Activated T-cell treated with anti-CD3 and anti-CD28 coated beads, Interleukin-2, amount 50 U/mL, for 72 hours (primary cell): Measurements from ENCODE around the gene DHRS4L2. TPM values are rescaled to one million over a fixed set of nuclear protein-coding genes. Genes with fewer than 3 reads are reported as not detected.
"Not testable (repeated sequence)": the region's sequence is repeated elsewhere in the genome, so short reads cannot be mapped to it uniquely, and the experiment has no call there.

ENCODE experiments used
- ATAC-seq, 2 donors: fragments of 150-1000 bp; cut with Tn5 transposase; replicated peaks in 1 of 2; 2 replicates each; pipeline ENCODE4 v1.10.0; 2021; ENCODE audit warnings: moderate library complexity in 2 of 2, mild to moderate bottlenecking in 1 of 2
- DNase-seq, 2 donors: peaks; one replicate each; pipeline ENCODE4 v3.0.0; 2021 to 2022; ENCODE audit warnings: mixed read lengths in 1 of 2
- H3K27ac Mint-ChIP-seq: one replicate; pipeline ENCODE4 v1.8.0; 2022; ENCODE audit warnings: mild to moderate bottlenecking, moderate library complexity, mixed read lengths
- H3K27me3 Mint-ChIP-seq: one replicate; pipeline ENCODE4 v1.8.0; 2022; ENCODE audit warnings: low read depth, mixed read lengths
- H3K36me3 Mint-ChIP-seq, 2 donors: one replicate each; pipeline ENCODE4 v1.8.0; 2022; ENCODE audit warnings: mixed read lengths in 2 of 2, mild to moderate bottlenecking in 1 of 2; ENCODE audit not compliant: insufficient read depth in 2 of 2
- H3K4me1 Mint-ChIP-seq: one replicate; pipeline ENCODE4 v1.8.0; 2022; ENCODE audit warnings: low read depth, mixed read lengths
- H3K4me3 Mint-ChIP-seq, 2 donors: one replicate each; pipeline ENCODE4 v1.8.0; 2022; ENCODE audit warnings: mild to moderate bottlenecking in 2 of 2, mixed read lengths in 2 of 2, moderate library complexity in 2 of 2
- H3K9me3 Mint-ChIP-seq, 2 donors: one replicate each; pipeline ENCODE4 v1.8.0; 2022; ENCODE audit warnings: mixed read lengths in 2 of 2
- total RNA-seq, 2 donors: library from RNA; stranded (reverse); gene quantifications; one replicate each; pipeline ENCODE4 v1.2.3, GENCODE V29; 2022

DHRS4L2 gene
- total RNA-seq, 2 donors from 2014 or later: 24.7 to 27.2 TPM

DNA sequence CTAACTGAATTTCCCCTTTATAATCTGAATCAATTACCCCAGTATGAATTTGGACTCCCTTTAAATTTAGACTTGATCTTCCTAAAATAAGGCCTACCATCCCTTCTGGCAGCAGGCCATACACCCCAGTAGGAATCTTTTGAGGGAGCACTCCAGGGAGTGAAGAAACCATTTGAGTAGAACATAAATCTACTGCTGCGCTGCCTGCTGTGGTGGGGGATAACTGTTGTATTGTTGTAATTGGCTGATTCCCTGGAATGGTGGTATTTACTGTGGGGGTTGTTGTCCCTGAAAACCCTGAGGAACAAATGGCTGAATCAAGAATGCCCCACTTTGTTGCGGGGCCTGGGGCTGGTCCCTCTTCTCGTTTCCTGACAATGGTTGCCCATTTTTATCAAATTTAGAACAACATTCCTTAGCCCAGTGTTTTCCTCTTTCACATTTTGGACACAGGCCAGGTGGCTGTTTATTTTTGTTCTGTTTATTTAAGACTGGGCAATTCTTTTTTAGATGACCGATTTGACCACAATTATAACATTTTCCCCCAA lies 24.1 kb downstream of the DHRS4L2 start:
- not testable (repeated sequence) for H3K27me3 Mint-ChIP-seq, H3K4me3 Mint-ChIP-seq, H3K36me3 Mint-ChIP-seq, DNase-seq, H3K27ac Mint-ChIP-seq, ATAC-seq, H3K9me3 Mint-ChIP-seq
- peaks cover 35% of the 10 kb centered on the region for H3K4me1 Mint-ChIP-seq

DNA sequence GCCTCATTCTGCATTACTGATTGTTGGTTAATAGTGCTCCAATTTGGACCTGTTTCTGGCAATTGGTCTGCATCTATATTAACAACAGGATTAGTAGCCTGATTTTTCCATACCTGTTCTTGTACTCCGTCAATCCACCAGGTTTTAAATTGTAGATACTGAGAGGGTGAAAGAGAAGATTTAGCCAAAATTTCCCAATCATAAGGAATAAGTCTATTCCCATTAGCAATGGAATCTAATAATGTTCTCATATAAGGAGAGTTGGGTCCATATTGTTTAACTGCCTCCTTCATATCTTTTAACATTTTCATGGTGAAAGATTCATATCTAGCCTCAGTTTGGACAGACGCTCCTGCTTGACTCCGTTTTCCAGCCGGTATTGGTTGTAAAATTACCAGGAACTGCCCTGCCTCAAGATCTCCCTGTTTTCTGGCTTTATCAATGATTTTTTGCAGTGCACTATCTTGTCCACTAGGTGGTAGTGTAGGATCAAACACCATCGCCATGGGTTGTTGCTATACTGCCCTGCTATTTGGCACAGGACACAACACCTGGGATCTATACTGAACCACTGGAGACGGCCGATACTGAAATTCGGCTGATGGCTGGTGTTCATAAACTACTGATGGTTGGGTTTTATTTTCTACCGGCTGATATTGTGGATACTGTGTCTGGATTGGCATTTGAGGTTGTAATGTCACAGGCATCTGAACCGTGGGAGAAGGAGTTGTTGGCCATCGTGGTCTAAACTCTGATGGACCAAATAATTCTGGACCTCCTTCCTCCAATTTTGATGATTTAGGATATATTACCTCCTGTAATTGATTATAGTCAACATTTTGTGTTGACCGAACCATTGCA lies 25.2 kb downstream of the DHRS4L2 start:
- Mint-ChIP-seq H3K9me3 (peaks cover 0 to 2% of the 10 kb centered on the region in 2 donors), H3K27me3 (peaks cover 13% of the 10 kb centered on the region), H3K27ac (no peak overlapping the region), H3K36me3 (peaks cover 0 to 1% of the 10 kb centered on the region in 2 donors), H3K4me1 (peaks cover 24% of the 10 kb centered on the region), H3K4me3 (no peak overlapping the region)
- DNase-seq (peak; percentile 50 to 68), ATAC-seq (peak; percentile 92 to 96)

DNA sequence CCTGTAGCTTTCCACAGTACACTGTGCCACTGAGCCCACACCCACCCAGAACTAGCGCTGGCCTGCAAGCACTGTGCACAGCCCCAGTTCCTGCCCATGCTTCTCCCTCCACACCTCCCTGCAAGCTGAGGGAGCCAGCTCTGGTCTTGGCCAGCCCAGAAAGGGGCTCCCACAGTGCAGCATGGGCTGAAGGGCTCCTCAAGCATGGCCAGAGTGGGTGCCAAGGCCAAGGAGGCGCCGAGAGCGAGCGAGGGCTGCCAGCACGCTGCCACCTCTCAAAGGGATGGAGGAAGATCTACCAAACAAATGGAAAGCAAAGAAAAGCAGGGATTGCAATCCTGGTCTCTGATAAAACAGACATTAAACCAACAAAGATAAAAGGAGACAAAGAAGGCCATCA lies 27.0 kb downstream of the DHRS4L2 start:
- H3K4me1 Mint-ChIP-seq, H3K27ac Mint-ChIP-seq, H3K36me3 Mint-ChIP-seq, DNase-seq, ATAC-seq, H3K4me3 Mint-ChIP-seq, H3K9me3 Mint-ChIP-seq: not testable (repeated sequence)
- peaks cover 13% of the 10 kb centered on the region for H3K27me3 Mint-ChIP-seq

GRCh38 chr14:24018978-24019377 lies 30.2 kb downstream of the DHRS4L2 start:
- not testable (repeated sequence) for H3K27ac Mint-ChIP-seq, H3K36me3 Mint-ChIP-seq, ATAC-seq, DNase-seq, H3K9me3 Mint-ChIP-seq, H3K4me3 Mint-ChIP-seq, H3K4me1 Mint-ChIP-seq
- peaks cover 20% of the 10 kb centered on the region for H3K27me3 Mint-ChIP-seq

- ATAC-seq, H3K9me3 Mint-ChIP-seq, H3K4me1 Mint-ChIP-seq, H3K36me3 Mint-ChIP-seq, H3K4me3 Mint-ChIP-seq, DNase-seq, H3K27ac Mint-ChIP-seq: not testable (repeated sequence)
- H3K27me3 Mint-ChIP-seq: peaks cover 21% of the 10 kb centered on the region
Measured at GRCh38 chr14:24019944-24020343, 31.2 kb downstream of the DHRS4L2 start.

DNA sequence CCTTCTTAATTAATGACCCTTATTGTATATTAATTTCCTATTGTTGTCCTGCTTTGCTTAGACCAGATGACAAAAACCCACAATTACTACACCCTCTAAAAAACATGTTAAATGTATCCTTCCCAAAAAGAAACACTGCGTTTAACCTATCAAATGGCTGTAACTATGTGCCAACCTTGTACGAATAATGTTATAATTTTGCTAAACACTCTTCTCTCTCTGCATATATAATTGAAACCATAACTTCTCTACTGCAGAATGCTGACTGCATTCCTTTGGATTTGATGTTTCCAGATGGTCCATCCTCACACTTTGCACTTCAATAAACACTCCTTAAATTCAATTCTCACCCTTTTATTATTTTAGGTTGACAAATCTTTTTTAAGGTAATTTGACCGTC lies 31.8 kb downstream of the DHRS4L2 start:
- DNase-seq, H3K4me1 Mint-ChIP-seq, H3K27ac Mint-ChIP-seq, H3K36me3 Mint-ChIP-seq, H3K4me3 Mint-ChIP-seq, ATAC-seq, H3K9me3 Mint-ChIP-seq: not testable (repeated sequence)
- H3K27me3 Mint-ChIP-seq: peaks cover 21% of the 10 kb centered on the region

- H3K4me3 Mint-ChIP-seq, H3K9me3 Mint-ChIP-seq, H3K4me1 Mint-ChIP-seq, DNase-seq, ATAC-seq, H3K36me3 Mint-ChIP-seq, H3K27ac Mint-ChIP-seq: not testable (repeated sequence)
- H3K27me3 Mint-ChIP-seq: peaks cover 20% of the 10 kb centered on the region
Measured at GRCh38 chr14:24024939-24025418, 36.2 kb downstream of the DHRS4L2 start.

DNA sequence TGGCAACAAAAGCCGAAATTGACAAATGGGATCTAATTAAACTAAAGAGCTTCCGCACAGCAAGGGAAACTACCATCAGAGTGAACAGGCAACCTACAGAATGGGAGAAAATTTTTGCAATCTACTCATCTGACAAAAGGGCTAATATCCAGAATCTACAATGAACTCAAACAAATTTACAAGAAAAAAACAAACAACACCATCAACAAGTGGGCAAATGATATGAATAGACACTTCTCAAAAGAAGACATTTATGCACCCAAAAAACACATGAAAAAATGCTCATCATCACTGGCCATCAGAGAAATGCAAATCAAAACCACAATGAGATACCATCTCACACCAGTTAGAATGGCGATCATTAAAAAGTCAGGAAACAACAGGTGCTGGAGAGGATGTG lies 41.0 kb downstream of the DHRS4L2 start:
- not testable (repeated sequence) for H3K9me3 Mint-ChIP-seq, H3K4me1 Mint-ChIP-seq, H3K4me3 Mint-ChIP-seq, ATAC-seq, DNase-seq, H3K27ac Mint-ChIP-seq
- Mint-ChIP-seq H3K27me3 (peaks cover 12% of the 10 kb centered on the region), H3K36me3 (peaks cover 8 to 16% of the 10 kb centered on the region in 2 donors)

- not testable (repeated sequence) for H3K9me3 Mint-ChIP-seq, H3K4me3 Mint-ChIP-seq, H3K4me1 Mint-ChIP-seq, H3K27ac Mint-ChIP-seq, DNase-seq, ATAC-seq
- Mint-ChIP-seq H3K36me3 (peaks cover 6 to 16% of the 10 kb centered on the region in 2 donors), H3K27me3 (peaks cover 11% of the 10 kb centered on the region)
Measured at GRCh38 chr14:24031331-24031730, 42.6 kb downstream of the DHRS4L2 start.

GRCh38 chr14:24032727-24033418 lies 44.1 kb downstream of the DHRS4L2 start:
- DNase-seq (no peak), ATAC-seq (no peak)
- Mint-ChIP-seq H3K27me3 (peaks cover 7% of the 10 kb centered on the region), H3K27ac (no peak overlapping the region), H3K4me3 (no peak overlapping the region), H3K9me3 (peaks cover 4 to 8% of the 10 kb centered on the region in 2 donors), H3K4me1 (peaks cover 14% of the 10 kb centered on the region), H3K36me3 (peaks cover 1 to 12% of the 10 kb centered on the region in 2 donors)

- peak; percentile 21 to 23 for ATAC-seq
- Mint-ChIP-seq H3K27ac (peak overlapping the region; percentile 50), H3K36me3 (peaks cover 0 to 10% of the 10 kb centered on the region in 2 donors), H3K4me1 (peaks cover 14% of the 10 kb centered on the region), H3K4me3 (peak overlapping the region; percentile 87 to 99)
- DNase-seq, H3K9me3 Mint-ChIP-seq, H3K27me3 Mint-ChIP-seq: not testable (repeated sequence)
Measured at GRCh38 chr14:24035769-24036168, 47.0 kb downstream of the DHRS4L2 start.

DNA sequence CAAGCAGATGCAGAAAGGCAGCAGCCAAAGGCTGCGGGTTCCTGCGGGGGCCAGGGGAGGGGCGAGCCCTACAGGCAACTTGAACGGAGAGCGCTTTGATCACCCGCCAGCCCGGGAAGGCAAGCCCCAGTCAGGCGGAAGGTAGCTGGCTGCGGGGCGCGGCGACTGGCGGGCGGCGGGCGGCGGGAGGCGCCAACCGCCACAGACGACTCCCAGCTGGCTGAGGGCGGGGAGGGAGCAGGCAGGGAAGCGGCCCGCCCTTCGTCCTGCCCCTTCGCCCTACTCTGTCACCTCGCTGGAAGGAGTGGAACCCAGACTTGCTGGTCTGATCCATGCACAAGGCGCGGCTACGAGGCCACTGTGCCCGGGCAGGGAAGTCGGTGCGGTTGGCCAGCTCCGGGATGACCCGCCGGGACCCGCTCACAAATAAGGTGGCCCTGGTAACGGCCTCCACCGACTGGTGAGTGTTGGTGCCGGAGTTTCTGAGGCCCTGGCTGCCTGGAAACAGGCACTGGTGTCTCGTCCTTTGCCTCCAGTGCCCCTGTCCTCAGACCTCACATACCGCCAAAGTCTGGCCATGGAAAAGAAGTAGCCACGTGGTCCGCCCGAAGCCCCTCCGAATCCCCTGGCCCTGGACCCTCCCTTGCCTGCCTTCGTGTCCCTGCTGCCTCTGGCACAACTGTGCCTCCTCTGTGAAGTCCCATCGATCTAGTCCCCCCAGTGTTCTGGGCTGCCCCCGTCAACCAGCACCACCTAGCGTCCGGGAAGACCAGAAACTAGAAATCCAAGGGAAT lies 47.6 kb downstream of the DHRS4L2 start:
- H3K9me3 Mint-ChIP-seq: peaks cover 2 to 4% of the 10 kb centered on the region in 2 donors
- peaks cover 14% of the 10 kb centered on the region for H3K4me1 Mint-ChIP-seq
- H3K27me3 Mint-ChIP-seq: no peaks in the 10 kb centered on the region
- peak overlapping the region; percentile 87 to 99 for H3K4me3 Mint-ChIP-seq
- ATAC-seq: peak; percentile 84 to 86
- H3K27ac Mint-ChIP-seq: peak overlapping the region; percentile 50
- DNase-seq: peak; percentile 73 to 74
- H3K36me3 Mint-ChIP-seq: peaks cover 0 to 7% of the 10 kb centered on the region in 2 donors
